LNCaP clone FGC (cell line): Measurements from ENCODE around the gene ANAPC10.
"Not testable (repeated sequence)": the region's sequence is repeated elsewhere in the genome, so short reads cannot be mapped to it uniquely, and the experiment has no call there.

Source experiments
- DNase-seq: peaks from one replicate; pipeline ENCODE4 v3.0.0-alpha.2; 2011; ENCODE audit warnings: low read depth
- H3K4me3 ChIP-seq: 2 replicates; pipeline ENCODE4 v1.5.1; 2011; ENCODE audit warnings: mild to moderate bottlenecking, low read depth, low read length, control low read depth
- CTCF ChIP-seq: IDR thresholded peaks from 2 replicates; pipeline ENCODE4 v1.5.1; 2012; ENCODE audit warnings: mild to moderate bottlenecking; ENCODE audit not compliant: control insufficient read depth, insufficient read depth; ENCODE audit errors: extremely low read depth

Gene ANAPC10

DNA sequence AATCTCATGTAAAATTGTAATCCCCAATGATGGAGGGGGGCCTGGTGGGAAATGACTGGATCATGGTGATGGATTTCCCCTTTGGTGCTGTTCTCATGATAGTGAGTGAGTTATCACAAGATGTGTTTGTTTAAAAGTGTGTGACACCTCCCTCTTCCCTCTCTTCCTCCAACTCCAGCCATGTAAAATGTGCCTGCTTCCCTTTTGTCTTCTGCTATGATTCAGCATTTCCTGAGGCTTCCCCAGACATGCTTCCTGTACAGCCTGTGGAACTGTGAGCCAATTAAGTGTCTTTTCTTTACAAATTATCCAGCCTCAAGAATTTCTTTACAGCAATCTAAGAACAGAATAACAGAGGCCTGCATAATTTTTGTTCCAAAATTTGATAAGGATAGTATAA lies 85.2 kb downstream of the ANAPC10 start:
- TF ChIP-seq CTCF, result no peak
- no peak for DNase-seq
- no peak overlapping the region for H3K4me3 ChIP-seq

DNA sequence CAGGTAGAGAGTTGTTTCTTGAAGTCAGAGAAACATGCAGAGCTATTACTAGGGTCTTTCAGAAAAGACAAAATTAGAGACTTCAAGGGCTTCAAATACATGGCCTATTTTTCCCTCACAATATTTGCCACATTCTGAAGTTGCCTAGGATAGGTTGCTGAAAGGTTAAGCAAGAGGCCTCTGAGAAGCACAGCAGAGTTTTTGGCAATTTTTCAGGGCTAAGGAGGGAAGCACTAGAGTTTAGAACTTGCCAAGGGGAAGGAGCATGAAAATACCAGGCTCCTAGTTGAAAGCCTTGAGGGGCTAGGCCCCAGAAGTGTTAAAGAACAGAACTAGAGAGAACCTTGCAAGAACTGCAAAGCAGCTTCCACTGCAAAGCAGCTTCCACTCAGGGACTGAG lies 86.4 kb downstream of the ANAPC10 start:
- TF ChIP-seq CTCF, result no peak
- no peak for DNase-seq
- H3K4me3 ChIP-seq, result no peak overlapping the region

DNA sequence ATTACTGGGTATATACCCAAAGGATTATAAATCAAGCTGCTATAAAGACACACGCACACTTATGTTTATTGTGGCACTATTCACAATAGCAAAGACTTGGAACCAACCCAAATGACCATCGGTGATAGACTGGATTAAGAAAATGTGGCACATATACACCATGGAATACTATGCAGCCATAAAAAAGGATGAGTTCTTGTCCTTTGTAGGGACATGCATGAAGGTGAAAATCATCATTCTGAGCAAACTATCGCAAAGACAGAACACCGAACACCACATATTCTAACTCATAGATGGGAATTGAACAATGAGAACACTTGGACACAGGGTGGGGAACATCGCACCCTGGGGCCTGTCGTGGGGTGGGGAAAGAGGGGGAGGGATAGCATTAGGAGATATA lies 87.7 kb downstream of the ANAPC10 start:
- not testable (repeated sequence) for DNase-seq, H3K4me3 ChIP-seq

GRCh38 chr4:145003675-145004074 lies 94.3 kb downstream of the ANAPC10 start:
- TF ChIP-seq CTCF, result no peak
- no peak overlapping the region for H3K4me3 ChIP-seq
- peak; percentile 25 for DNase-seq

DNA sequence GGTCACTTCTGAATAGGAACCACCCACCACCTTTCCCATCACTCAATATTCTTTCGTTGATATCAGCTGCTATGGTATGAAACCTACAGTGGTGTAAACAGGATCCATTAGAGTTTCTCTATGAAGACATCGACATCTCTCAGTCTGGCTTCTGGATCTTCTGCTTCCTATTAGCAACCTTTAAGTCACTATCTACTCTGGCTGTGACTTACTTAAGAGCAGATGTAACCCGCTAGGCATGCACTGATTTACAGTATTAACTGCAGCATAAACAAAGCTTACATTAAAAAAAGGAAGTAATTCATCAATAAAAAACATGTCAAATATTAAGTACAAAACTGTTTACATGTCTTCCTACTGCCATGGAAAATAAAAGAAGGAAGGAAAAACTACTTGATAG lies 96.4 kb downstream of the ANAPC10 start:
- no peak for DNase-seq
- no peak for TF ChIP-seq CTCF
- no peak overlapping the region for H3K4me3 ChIP-seq

DNA sequence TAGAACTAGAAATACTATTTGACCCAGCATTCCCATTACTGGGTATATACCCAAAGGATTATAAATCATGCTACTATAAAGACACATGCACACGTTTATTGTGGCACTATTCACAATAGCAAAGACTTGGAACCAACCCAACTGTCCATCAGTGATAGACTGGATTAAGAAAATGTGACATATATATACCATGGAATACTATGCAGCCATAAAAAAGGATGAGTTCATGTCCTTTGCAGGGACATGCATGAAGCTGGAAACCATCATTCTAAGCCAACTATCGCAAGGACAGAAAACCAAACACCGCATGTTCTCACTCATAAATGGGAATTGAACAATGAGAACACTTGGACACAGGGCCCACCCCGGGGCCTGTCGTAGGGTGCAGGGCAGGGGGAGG lies 97.3 kb downstream of the ANAPC10 start:
- not testable (repeated sequence) for H3K4me3 ChIP-seq, DNase-seq

GRCh38 chr4:144989306-144989705 lies 108.7 kb downstream of the ANAPC10 start:
- no peak overlapping the region for H3K4me3 ChIP-seq
- DNase-seq, result no peak
- no peak for TF ChIP-seq CTCF

- H3K4me3 ChIP-seq, result no peak overlapping the region
- TF ChIP-seq CTCF, result no peak
- DNase-seq, result no peak
Measured at GRCh38 chr4:144985531-144985930, 112.5 kb downstream of the ANAPC10 start.
